Neuronal stem cell (in vitro differentiated cells): ENCODE results near the gene CALML4.

Experiments
- DNase-seq: peaks from one replicate; pipeline ENCODE4 v3.0.0-alpha.2; 2013; ENCODE audit warnings: low spot score
- H2AFZ ChIP-seq: one replicate; pipeline ENCODE4 v1.6.1; 2013; ENCODE audit warnings: mild to moderate bottlenecking, low read length, inconsistent platforms
- H2AK5ac ChIP-seq: 2 replicates; pipeline ENCODE4 v1.6.1; 2013; ENCODE audit warnings: low read depth, mild to moderate bottlenecking, inconsistent platforms, low read length, moderate library complexity, mixed read lengths
- H2BK120ac ChIP-seq: 2 replicates; pipeline ENCODE4 v1.6.1; 2013; ENCODE audit warnings: low read depth, mild to moderate bottlenecking, inconsistent platforms, low read length, moderate library complexity, mixed read lengths
- H2BK12ac ChIP-seq: one replicate; pipeline ENCODE4 v1.6.1; 2013; ENCODE audit warnings: low read length, inconsistent platforms
- H2BK15ac ChIP-seq: 2 replicates; pipeline ENCODE4 v1.6.1; 2013; ENCODE audit warnings: mild to moderate bottlenecking, low read length, inconsistent platforms, mixed read lengths
- H2BK5ac ChIP-seq: one replicate; pipeline ENCODE4 v1.6.1; 2013; ENCODE audit warnings: inconsistent platforms, mild to moderate bottlenecking, low read length, moderate library complexity
- H3K14ac ChIP-seq: one replicate; pipeline ENCODE4 v1.6.1; 2013; ENCODE audit warnings: low read length, inconsistent platforms
- H3K18ac ChIP-seq: 2 replicates; pipeline ENCODE4 v1.6.1; 2013; ENCODE audit warnings: low read length, inconsistent platforms
- H3K23ac ChIP-seq: 2 replicates; pipeline ENCODE4 v1.6.1; 2013; ENCODE audit warnings: low read depth, mild to moderate bottlenecking, mixed read lengths, low read length, inconsistent platforms; ENCODE audit not compliant: poor library complexity
- H3K27ac ChIP-seq: replicated peaks from 3 replicates; pipeline ENCODE4 v1.5.1; 2013; ENCODE audit warnings: low read length, inconsistent platforms
- H3K27me3 ChIP-seq, 3 experiments: 2 replicates each; pipeline ENCODE4 v1.6.1; 2013; ENCODE audit warnings: low read length in 3 of 3, mild to moderate bottlenecking in 2 of 3, inconsistent platforms in 1 of 3, low read depth in 1 of 3, mixed read lengths in 1 of 3, moderate library complexity in 1 of 3; ENCODE audit not compliant: control insufficient read depth in 3 of 3, insufficient read depth in 3 of 3
- H3K36me3 ChIP-seq, 2 donors: replicated peaks in 1 of 2; 2 replicates each; pipeline ENCODE4 v1.6.1; 2013; ENCODE audit warnings: low read length in 2 of 2; ENCODE audit not compliant: control insufficient read depth in 2 of 2, insufficient read depth in 2 of 2
- H3K4ac ChIP-seq: 2 replicates; pipeline ENCODE4 v1.6.1; 2013; ENCODE audit warnings: inconsistent platforms, mild to moderate bottlenecking, low read length, moderate library complexity
- H3K4me1 ChIP-seq, 2 donors: 1 replicate in 1 of 2; 2 replicates in 1 of 2; pipeline ENCODE4 v1.6.1; 2013; ENCODE audit warnings: low read length in 2 of 2, low read depth in 1 of 2; ENCODE audit not compliant: control insufficient read depth in 2 of 2, insufficient read depth in 1 of 2
- H3K4me2 ChIP-seq: one replicate; pipeline ENCODE4 v1.6.1; 2013; ENCODE audit warnings: mild to moderate bottlenecking, low read length, inconsistent platforms; ENCODE audit not compliant: insufficient read depth, poor library complexity, severe bottlenecking
- H3K4me3 ChIP-seq, 2 donors: 2 replicates each; pipeline ENCODE4 v1.5.1; 2013; ENCODE audit warnings: low read length in 2 of 2, mild to moderate bottlenecking in 2 of 2, inconsistent platforms in 1 of 2, moderate library complexity in 1 of 2
- H3K79me1 ChIP-seq: one replicate; pipeline ENCODE4 v1.6.1; 2013; ENCODE audit warnings: low read depth, mild to moderate bottlenecking, inconsistent platforms, low read length, moderate library complexity
- H3K9ac ChIP-seq: one replicate; pipeline ENCODE4 v1.6.1; 2013; ENCODE audit warnings: mild to moderate bottlenecking, low read depth, low read length, inconsistent platforms; ENCODE audit not compliant: poor library complexity
- H3K9me3 ChIP-seq, 2 donors: replicated peaks in 1 of 2; 2 replicates each; pipeline versions ENCODE3 to v1.6.1; 2013; ENCODE audit warnings: low read length in 2 of 2, mild to moderate bottlenecking in 2 of 2, inconsistent platforms in 1 of 2, low read depth in 1 of 2, mixed read lengths in 1 of 2, moderate library complexity in 1 of 2; ENCODE audit not compliant: control insufficient read depth in 2 of 2, insufficient read depth in 1 of 2
- H4K8ac ChIP-seq: one replicate; pipeline ENCODE4 v1.6.1; 2013; ENCODE audit warnings: low read depth, mild to moderate bottlenecking, inconsistent platforms, low read length, moderate library complexity
- H4K91ac ChIP-seq: one replicate; pipeline ENCODE4 v1.6.1; 2013; ENCODE audit warnings: low read length, low read depth, mild to moderate bottlenecking, inconsistent platforms; ENCODE audit not compliant: poor library complexity
- WGBS, 2 donors: extraction: QIAGEN DNeasy Blood & Tissue Kit; methylation state at CpG; one replicate each; pipeline ENCODE4 v1.1.7; 2013; ENCODE audit warnings: missing lambda C conversion rate in 2 of 2, mixed read lengths in 1 of 2; ENCODE audit not compliant: insufficient read length in 2 of 2, insufficient replicate concordance in 1 of 2; ENCODE audit errors: extremely low coverage in 2 of 2; 5-methylcytosine and 5-hydroxymethylcytosine counted together

Gene CALML4

DNA sequence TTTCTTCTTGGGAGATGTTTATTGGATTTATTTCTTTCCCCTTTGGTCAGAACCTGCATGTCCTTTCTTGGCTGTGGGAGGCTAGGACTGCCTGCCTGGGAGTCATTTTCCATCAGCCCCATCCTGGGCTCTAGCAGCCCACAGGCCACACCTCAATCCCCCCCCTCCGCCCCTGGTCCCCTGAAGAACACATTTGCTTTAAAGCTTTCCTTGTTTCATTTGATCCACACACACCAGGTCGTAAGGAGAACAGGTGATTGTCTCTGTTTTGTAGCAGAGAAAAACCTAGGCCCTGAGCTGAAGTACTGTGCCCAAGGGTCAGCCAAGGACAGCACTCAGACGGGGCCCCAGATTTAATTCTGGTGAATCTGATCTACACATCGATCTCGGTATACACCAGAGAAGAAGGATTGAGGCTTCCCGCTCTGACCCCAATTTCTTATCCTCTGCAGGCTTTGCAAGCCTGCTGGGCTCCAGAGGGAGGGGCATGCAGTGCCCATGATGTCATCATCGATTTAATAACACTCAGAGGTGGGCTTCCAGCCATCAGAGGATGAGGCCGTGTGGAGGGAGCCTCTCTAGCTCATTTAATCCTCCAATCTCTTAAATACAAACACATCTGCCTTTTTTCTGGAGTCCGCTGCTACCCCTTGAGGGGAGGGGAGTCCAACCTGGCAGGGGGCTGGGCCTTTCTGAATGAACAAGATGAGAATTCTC is 26.1 kb upstream of the CALML4 start:
- Histone ChIP-seq H3K4me2 (no peak overlapping the region), H2BK12ac (no peak overlapping the region), H3K18ac (no peak overlapping the region), H2BK5ac (no peak overlapping the region), H4K8ac (no peak overlapping the region), H3K27ac (no peak overlapping the region), H3K23ac (no peak overlapping the region), H3K27me3 (no peaks in the 10 kb centered on the region), H3K79me1 (peaks cover 8% of the 10 kb centered on the region), H3K36me3 (peaks cover 0 to 8% of the 10 kb centered on the region in 2 donors), H2BK15ac (no peak overlapping the region), H3K4ac (no peak overlapping the region), H3K9me3 (no peaks in the 10 kb centered on the region), H2BK120ac (no peak overlapping the region), H2AFZ (peak overlapping the region; percentile 49), H3K9ac (no peak overlapping the region), H2AK5ac (no peak overlapping the region), H3K4me3 (no peak overlapping the region), H3K14ac (no peak overlapping the region), H4K91ac (no peak overlapping the region), H3K4me1 (peaks cover 17% of the 10 kb centered on the region in 2 donors)
- WGBS, 2 donors: no CpG with 5 or more reads among the region's 9 CpGs
- DNase-seq: no peak

DNA sequence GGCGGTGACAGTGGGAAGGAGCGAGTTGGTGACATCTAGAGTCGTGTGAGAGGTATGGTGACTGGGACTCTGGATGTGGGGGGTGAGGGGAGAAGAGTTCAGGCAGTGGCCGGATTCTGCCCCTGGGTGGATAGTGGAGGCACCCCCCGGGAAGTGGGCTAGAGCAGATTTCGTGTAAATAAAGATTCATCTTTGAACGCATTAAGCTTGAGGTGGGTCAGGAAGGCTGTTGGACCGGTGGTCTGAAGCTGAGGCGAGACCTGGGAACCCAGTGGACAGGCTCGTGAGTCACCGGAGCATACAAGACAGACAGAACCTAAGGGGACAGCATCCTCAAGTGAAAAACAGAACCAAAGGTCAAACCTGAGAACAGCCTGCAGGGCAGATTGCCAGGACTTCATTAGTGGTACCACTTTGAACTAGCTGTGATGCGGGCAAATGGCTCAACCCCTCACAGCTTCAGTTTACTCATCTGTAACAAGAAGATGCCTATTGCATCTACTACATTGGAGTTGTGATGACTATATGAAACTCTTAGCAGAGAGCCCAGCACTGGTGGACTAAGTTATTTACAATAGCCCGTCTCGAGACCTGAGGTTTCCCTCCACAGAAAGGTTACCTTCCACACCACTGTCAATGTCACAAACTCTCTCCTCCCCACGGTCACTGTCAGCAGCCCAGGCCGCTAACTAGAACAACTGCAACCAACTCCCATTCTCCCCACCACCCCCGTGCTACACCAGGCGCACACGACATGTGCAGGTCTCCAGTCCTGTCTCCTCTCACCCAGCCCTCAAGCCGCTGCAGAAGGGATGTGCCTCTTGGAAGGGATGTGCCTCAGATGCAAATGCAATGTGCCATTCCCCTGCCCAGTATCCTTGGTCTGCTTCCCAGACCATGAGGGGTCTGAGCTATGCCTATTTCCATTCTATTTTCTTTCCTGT is 25.3 kb upstream of the CALML4 start:
- no peaks in the 10 kb centered on the region for H3K9me3 ChIP-seq
- peaks cover 0 to 8% of the 10 kb centered on the region in 2 donors for H3K36me3 ChIP-seq
- H2AK5ac ChIP-seq: peak overlapping the region; percentile 37
- peak overlapping the region; percentile 98 for H3K4me2 ChIP-seq
- peak overlapping the region; percentile 80 to 83 for H3K4me3 ChIP-seq
- peak overlapping the region; percentile 96 for H3K14ac ChIP-seq
- peak overlapping the region; percentile 93 for H2AFZ ChIP-seq
- H3K9ac ChIP-seq: peak overlapping the region; percentile 91
- H2BK12ac ChIP-seq: no peak overlapping the region
- H4K8ac ChIP-seq: no peak overlapping the region
- H2BK5ac ChIP-seq: peak overlapping the region; percentile 76
- H3K79me1 ChIP-seq: peaks cover 9% of the 10 kb centered on the region
- H3K4ac ChIP-seq: no peak overlapping the region
- H3K27me3 ChIP-seq: no peaks in the 10 kb centered on the region
- H2BK120ac ChIP-seq: no peak overlapping the region
- H3K27ac ChIP-seq: no peak overlapping the region
- WGBS, 2 donors: no CpG with 5 or more reads among the region's 20 CpGs
- peak overlapping the region; percentile 99 for H3K18ac ChIP-seq
- H3K4me1 ChIP-seq: peaks cover 17% of the 10 kb centered on the region in 2 donors
- H2BK15ac ChIP-seq: peak overlapping the region; percentile 88
- peak overlapping the region; percentile 75 for H3K23ac ChIP-seq
- H4K91ac ChIP-seq: no peak overlapping the region
- DNase-seq: no peak

DNA sequence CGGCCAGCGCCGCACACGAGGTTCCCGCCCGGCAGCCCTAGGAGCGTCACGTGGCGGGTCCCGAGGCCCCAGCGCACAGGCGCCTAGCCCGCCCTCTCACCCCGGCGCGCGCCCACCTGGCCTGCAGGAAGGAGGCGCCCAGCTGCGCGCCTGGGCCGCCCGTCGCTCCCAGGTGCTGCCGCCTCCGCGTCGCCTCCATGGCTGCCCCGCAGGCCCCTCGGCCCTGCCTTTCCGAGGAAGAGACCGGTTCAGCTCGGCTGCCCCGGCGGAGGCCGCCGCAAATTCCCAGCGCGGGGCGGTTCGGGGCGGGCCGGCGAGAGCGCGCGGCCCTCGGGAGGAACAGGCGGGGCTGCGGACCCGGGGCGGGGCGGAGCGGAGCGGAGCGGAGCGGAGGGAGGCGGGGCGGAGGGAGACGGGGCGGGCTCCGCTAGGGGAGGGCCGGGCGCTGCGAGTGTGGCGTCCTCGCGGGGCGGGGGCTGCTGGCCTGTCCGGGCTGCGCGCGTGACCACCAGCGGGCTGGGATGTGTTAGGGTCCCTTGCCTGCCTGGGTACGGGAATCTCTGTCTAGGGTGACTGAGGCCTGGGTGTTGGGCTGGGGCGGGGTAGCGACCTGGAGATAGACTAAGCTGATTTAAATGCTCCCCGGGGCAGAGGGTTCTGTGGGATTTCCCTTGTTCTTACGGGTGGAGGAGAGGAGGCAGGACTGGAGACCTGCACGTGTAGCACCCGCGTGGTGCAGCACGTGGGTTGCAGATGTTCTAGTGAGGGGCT is 24.4 kb upstream of the CALML4 start, which contains the start of gene CLN6:
Gene CLN6 (minus strand): TSS at position 343 of the 771 bp plus-strand sequence. CDS start 144 bp downstream, at position 199.
- Histone ChIP-seq H3K14ac (peak within 1 kb of the TSS; percentile 96), H2AFZ (peak within 1 kb of the TSS; percentile 93), H2BK15ac (peak within 1 kb of the TSS; percentile 88), H3K9me3 (no peaks in the 10 kb centered on the region), H3K4ac (no peak within 1 kb of the TSS), H3K27me3 (no peaks in the 10 kb centered on the region), H3K27ac (peak within 1 kb of the TSS; percentile 78), H2AK5ac (peak within 1 kb of the TSS; percentile 37), H2BK120ac (no peak within 1 kb of the TSS), H2BK12ac (peak within 1 kb of the TSS; percentile 77), H3K9ac (peak within 1 kb of the TSS; percentile 96), H3K18ac (peak within 1 kb of the TSS; percentile 99), H3K4me1 (peaks cover 17% of the 10 kb centered on the region in 2 donors), H4K91ac (peak within 1 kb of the TSS; percentile 62), H3K4me2 (peak within 1 kb of the TSS; percentile 98), H4K8ac (peak within 1 kb of the TSS; percentile 98), H3K23ac (peak within 1 kb of the TSS; percentile 75), H3K79me1 (peaks cover 9% of the 10 kb centered on the region), H3K36me3 (peaks cover 0 to 11% of the 10 kb centered on the region in 2 donors), H2BK5ac (peak within 1 kb of the TSS; percentile 76), H3K4me3 (peak within 1 kb of the TSS; percentile 83 to 86)
- peak; percentile 79 for DNase-seq
- WGBS, 2 donors: no CpG with 5 or more reads among the region's 82 CpGs
